ENCODE data around the gene FOXP1.

FOXP1 gene

DNA sequence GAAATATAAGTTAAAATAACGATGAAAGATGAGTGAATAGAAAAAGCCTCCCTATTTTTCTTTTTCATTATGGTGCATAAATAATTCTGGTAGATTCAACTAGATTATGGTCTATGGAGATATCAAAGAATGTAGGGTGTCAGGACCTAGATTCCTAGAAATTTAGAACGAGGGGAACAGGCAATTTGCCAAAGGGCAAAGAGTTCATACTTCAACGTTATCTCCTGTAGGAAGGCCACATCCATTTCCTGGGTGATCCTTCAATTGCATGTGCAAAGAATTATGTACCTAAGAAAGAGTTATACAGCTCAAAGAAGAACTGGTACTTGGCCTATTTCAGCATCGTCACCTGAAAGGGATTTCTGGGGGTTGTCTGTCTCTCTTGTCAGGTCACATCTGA is 351.8 kb downstream of the FOXP1 start:
- no peak for DNase-seq (ENCODE audit: extremely low read depth, insufficient read length)
- no peak overlapping the region for H3K4me3 ChIP-seq (replicated peaks; ENCODE audit: low read depth, low read length)
- no peaks in the 10 kb centered on the region for H3K36me3 ChIP-seq (ENCODE audit: control insufficient read depth, insufficient read depth, low read length)
- H3K27me3 ChIP-seq (replicated peaks; ENCODE audit: control insufficient read depth, insufficient read depth, low read length): no peaks in the 10 kb centered on the region
- TF ChIP-seq, protein P1, sequence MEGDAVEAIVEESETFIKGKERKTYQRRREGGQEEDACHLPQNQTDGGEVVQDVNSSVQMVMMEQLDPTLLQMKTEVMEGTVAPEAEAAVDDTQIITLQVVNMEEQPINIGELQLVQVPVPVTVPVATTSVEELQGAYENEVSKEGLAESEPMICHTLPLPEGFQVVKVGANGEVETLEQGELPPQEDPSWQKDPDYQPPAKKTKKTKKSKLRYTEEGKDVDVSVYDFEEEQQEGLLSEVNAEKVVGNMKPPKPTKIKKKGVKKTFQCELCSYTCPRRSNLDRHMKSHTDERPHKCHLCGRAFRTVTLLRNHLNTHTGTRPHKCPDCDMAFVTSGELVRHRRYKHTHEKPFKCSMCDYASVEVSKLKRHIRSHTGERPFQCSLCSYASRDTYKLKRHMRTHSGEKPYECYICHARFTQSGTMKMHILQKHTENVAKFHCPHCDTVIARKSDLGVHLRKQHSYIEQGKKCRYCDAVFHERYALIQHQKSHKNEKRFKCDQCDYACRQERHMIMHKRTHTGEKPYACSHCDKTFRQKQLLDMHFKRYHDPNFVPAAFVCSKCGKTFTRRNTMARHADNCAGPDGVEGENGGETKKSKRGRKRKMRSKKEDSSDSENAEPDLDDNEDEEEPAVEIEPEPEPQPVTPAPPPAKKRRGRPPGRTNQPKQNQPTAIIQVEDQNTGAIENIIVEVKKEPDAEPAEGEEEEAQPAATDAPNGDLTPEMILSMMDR (IDR thresholded peaks at IDR 0.05; ENCODE audit: insufficient read depth, low read length, poor library complexity, severe bottlenecking): no peak

DNA sequence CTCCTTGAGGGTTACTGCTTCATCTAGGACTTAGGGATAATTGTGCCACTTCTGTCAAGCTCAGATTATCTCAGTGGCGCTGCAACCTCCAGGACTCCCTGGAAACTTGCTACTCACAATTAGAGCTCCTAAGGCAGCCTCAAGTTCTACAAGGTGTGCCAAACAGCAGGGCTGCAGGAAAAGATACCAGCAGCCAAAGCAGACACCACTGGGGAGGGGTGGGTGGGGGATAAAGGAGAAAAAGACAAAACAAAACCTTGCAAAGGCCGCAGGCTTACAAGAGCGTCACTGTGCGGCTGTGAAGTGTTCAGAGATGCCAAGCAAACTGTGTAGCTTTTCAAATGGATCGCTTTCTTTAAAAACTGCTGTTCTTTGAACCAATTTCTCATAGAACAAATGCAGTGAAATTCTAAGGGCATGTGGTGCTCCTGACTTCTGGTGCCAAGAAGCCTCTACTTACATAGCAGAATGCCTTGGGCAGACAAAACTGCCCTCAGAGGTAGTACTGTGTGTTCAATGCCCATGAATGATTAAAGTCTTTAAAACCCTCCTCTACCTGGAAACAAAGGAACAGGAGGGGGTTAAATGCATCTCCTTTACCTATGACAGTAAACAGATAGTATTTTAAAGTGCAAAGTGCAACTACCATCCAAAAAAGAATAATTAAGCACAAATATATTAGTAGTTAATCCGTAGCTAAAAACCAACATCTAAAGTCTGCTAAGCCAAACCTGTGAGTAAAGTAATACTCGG is 353.4 kb downstream of the FOXP1 start:
- no peak for DNase-seq (ENCODE audit: extremely low read depth, insufficient read length)
- TF ChIP-seq, protein P1 (IDR thresholded peaks at IDR 0.05; ENCODE audit: insufficient read depth, low read length, poor library complexity, severe bottlenecking): no peak
- Histone ChIP-seq H3K4me3 (replicated peaks; ENCODE audit: low read depth, low read length) (no peak overlapping the region), H3K36me3 (ENCODE audit: control insufficient read depth, insufficient read depth, low read length) (no peaks in the 10 kb centered on the region), H3K27me3 (replicated peaks; ENCODE audit: control insufficient read depth, insufficient read depth, low read length) (no peaks in the 10 kb centered on the region)

DNA sequence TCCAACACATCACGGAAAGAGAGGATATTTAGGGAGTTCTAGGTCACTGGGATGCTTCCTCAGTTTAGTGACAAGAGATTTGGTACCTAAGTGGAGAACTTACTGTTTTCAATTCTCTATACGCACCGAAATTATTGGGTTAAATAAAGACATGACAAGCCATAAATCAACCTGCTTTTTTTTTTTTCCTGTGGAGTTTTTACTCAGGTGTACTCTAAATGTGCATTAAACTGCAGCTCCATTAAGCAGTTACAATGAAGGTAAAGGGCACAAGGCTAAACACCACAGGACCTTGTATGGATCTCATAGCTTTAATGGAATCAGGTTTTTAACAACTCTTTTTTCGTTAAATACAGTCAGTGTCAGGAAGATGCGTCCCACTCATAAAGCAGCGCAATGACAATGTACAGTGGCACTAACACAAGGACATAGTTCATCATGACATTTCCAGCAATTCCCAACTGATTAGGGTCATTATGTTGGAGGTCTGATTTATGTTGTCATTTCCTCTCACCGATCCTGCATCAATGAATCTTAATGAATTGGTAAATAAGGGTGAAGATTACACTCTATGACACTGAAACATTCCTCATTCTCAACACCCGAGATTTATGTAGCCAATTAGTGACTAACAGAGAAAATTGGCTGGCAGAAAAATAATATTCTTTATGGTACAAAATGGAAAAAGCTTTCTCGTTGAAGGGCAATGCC is 355.2 kb downstream of the FOXP1 start:
- Histone ChIP-seq H3K36me3 (ENCODE audit: control insufficient read depth, insufficient read depth, low read length) (no peaks in the 10 kb centered on the region), H3K4me3 (replicated peaks; ENCODE audit: low read depth, low read length) (no peak overlapping the region), H3K27me3 (replicated peaks; ENCODE audit: control insufficient read depth, insufficient read depth, low read length) (no peaks in the 10 kb centered on the region)
- no peak for DNase-seq (ENCODE audit: extremely low read depth, insufficient read length)
- TF ChIP-seq, protein P1 (IDR thresholded peaks at IDR 0.05; ENCODE audit: insufficient read depth, low read length, poor library complexity, severe bottlenecking): no peak

DNA sequence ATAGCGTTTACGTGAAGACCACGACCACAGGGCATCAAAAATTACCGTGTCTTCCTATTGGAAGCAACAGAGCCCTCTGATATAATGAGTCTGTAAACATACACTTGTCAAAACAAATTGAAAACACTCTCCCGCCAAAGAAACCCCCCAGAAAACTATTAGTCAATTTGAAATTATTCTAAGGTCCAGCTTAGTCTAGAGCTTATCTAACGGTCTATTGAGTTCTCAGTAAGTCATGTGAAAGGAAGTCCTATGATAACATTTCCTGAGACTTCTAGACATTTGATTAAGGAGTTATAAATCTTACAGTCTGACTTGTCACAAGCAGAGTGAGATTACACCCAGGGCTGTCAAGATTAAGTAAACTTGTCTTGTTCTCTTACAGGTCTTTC is 356.3 kb downstream of the FOXP1 start:
- Histone ChIP-seq H3K36me3 (ENCODE audit: control insufficient read depth, insufficient read depth, low read length) (no peaks in the 10 kb centered on the region), H3K27me3 (replicated peaks; ENCODE audit: control insufficient read depth, insufficient read depth, low read length) (no peaks in the 10 kb centered on the region), H3K4me3 (replicated peaks; ENCODE audit: low read depth, low read length) (peak overlapping the region; percentile 10)
- TF ChIP-seq, protein P1 (IDR thresholded peaks at IDR 0.05; ENCODE audit: insufficient read depth, low read length, poor library complexity, severe bottlenecking): no peak
- DNase-seq (ENCODE audit: extremely low read depth, insufficient read length): no peak

DNA sequence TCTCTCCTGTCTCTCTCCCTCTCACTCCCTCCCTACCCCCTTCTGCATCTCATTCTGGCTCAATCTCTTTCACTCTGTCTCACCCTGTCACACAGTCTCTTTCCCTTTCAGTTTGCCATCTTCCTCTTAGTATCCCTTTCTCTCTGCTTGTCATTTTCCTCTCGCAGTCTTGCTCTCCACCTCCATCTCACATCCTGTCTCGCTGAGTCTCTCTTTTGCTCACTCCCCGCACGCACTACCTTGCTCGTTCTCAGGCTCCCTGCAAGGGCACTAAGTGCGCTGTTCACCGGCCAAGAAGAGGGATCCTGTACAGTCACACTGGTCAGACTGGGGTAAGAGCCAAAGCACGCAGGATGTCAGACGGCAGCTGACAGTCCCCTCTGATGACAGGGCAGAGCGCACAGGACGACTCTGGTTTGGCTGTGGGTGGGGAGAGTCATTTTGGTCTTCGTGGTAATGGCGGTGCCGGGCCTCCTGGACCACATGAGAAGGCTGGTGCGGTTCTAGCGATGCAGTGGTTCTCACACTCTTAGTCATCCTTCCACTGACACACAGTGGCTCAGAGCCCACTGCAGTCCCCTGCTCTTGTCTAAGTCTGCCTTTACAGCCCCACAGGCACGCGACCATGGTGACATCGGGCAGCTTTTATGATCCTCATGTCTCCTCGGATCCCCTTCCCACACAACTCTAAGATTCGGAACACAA is 356.8 kb downstream of the FOXP1 start:
- peak; percentile 65 for DNase-seq (ENCODE audit: extremely low read depth, insufficient read length)
- Histone ChIP-seq H3K4me3 (replicated peaks; ENCODE audit: low read depth, low read length) (peak overlapping the region; percentile 52), H3K36me3 (ENCODE audit: control insufficient read depth, insufficient read depth, low read length) (no peaks in the 10 kb centered on the region), H3K27me3 (replicated peaks; ENCODE audit: control insufficient read depth, insufficient read depth, low read length) (no peaks in the 10 kb centered on the region)
- TF ChIP-seq, protein P1 (IDR thresholded peaks at IDR 0.05; ENCODE audit: insufficient read depth, low read length, poor library complexity, severe bottlenecking): no peak
